Measurements from ENCODE around the gene RRP1B. TPM values are rescaled to one million over a fixed set of nuclear protein-coding genes. Genes with fewer than 3 reads are reported as not detected.

RRP1B gene
- total RNA-seq, 1 experiment from 2014 or later, result 30.7 TPM

DNA sequence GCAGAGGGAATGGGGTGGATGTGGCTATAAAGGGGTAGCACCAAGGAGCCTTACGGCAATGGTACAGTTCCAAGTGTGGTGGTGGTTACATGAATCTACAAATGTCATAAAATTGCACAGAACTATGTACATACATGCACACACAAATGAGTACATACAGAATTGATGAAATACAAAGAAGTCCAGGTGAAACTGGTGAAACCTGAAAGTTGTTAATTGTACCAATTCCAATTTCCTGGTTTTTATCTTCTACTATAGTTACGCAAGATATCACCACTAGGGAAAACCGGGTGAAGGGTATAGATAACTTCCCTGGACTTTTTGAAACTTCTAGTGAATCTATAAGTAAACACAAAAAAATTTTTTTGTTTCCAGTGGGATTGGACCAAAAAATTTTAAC, 19.0 kb upstream of the RRP1B start:
- intact Hi-C loops (cut with micrococcal nuclease; ENCODE audit: unreplicated experiment) (no loop called here), in situ Hi-C loops (cut with HindIII; ENCODE audit: low pct_unique_long_range_greater_than_20kb, low sequenced_read_pairs) (no loop called here)
- Histone ChIP-seq H3K4me3 (ENCODE audit: low read depth in 2 of 2, low read length in 2 of 2) (no peak overlapping the region), H3K4me1 (ENCODE audit: control insufficient read depth, insufficient read depth, low read length) (peaks cover 4% of the 10 kb centered on the region; the same call in 1 of the 2 replicates), H3K27me3 (ENCODE audit: control insufficient read depth, insufficient read depth, low read length) (no peaks in the 10 kb centered on the region), H3K27ac (ENCODE audit: low read length) (no peak overlapping the region; the same call in 1 of the 2 replicates), H3K36me3 (ENCODE audit: control insufficient read depth, insufficient read depth, low read length) (no peaks in the 10 kb centered on the region), H3K9me3 (ENCODE audit: control insufficient read depth, insufficient read depth, low read depth, low read length) (no peaks in the 10 kb centered on the region)
- ChIA-PET POLR2A (no interaction called here), CTCF (interaction anchor here (0.6 kb wide), 1 partner anchor 306 kb away, joined by 4 read pairs; no protein-coding TSS in a partner anchor)
- DNase-seq (ENCODE audit: low read depth, low spot score) (no peak), ATAC-seq (no peak)
- TF ChIP-seq, protein P1, sequence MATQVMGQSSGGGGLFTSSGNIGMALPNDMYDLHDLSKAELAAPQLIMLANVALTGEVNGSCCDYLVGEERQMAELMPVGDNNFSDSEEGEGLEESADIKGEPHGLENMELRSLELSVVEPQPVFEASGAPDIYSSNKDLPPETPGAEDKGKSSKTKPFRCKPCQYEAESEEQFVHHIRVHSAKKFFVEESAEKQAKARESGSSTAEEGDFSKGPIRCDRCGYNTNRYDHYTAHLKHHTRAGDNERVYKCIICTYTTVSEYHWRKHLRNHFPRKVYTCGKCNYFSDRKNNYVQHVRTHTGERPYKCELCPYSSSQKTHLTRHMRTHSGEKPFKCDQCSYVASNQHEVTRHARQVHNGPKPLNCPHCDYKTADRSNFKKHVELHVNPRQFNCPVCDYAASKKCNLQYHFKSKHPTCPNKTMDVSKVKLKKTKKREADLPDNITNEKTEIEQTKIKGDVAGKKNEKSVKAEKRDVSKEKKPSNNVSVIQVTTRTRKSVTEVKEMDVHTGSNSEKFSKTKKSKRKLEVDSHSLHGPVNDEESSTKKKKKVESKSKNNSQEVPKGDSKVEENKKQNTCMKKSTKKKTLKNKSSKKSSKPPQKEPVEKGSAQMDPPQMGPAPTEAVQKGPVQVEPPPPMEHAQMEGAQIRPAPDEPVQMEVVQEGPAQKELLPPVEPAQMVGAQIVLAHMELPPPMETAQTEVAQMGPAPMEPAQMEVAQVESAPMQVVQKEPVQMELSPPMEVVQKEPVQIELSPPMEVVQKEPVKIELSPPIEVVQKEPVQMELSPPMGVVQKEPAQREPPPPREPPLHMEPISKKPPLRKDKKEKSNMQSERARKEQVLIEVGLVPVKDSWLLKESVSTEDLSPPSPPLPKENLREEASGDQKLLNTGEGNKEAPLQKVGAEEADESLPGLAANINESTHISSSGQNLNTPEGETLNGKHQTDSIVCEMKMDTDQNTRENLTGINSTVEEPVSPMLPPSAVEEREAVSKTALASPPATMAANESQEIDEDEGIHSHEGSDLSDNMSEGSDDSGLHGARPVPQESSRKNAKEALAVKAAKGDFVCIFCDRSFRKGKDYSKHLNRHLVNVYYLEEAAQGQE (IDR thresholded peaks at IDR 0.05; ENCODE audit: insufficient read depth in 1 of 2, low read depth in 2 of 2, low read length in 1 of 2), result no peak
- TF ChIP-seq POLR2AphosphoS5 (IDR thresholded peaks at IDR 0.05; ENCODE audit: low read depth, low read length) (no peak), SIN3A (IDR thresholded peaks at IDR 0.05; ENCODE audit: borderline replicate concordance, insufficient read depth, low read depth, low read length) (no peak), TCF7L2 (IDR thresholded peaks at IDR 0.05; ENCODE audit: low read depth, low read length) (no peak)
- TF ChIP-seq, protein P2, sequence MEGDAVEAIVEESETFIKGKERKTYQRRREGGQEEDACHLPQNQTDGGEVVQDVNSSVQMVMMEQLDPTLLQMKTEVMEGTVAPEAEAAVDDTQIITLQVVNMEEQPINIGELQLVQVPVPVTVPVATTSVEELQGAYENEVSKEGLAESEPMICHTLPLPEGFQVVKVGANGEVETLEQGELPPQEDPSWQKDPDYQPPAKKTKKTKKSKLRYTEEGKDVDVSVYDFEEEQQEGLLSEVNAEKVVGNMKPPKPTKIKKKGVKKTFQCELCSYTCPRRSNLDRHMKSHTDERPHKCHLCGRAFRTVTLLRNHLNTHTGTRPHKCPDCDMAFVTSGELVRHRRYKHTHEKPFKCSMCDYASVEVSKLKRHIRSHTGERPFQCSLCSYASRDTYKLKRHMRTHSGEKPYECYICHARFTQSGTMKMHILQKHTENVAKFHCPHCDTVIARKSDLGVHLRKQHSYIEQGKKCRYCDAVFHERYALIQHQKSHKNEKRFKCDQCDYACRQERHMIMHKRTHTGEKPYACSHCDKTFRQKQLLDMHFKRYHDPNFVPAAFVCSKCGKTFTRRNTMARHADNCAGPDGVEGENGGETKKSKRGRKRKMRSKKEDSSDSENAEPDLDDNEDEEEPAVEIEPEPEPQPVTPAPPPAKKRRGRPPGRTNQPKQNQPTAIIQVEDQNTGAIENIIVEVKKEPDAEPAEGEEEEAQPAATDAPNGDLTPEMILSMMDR (IDR thresholded peaks at IDR 0.05), result no peak
- BruUV-seq (replicated peaks), result no TSS peak

DNA sequence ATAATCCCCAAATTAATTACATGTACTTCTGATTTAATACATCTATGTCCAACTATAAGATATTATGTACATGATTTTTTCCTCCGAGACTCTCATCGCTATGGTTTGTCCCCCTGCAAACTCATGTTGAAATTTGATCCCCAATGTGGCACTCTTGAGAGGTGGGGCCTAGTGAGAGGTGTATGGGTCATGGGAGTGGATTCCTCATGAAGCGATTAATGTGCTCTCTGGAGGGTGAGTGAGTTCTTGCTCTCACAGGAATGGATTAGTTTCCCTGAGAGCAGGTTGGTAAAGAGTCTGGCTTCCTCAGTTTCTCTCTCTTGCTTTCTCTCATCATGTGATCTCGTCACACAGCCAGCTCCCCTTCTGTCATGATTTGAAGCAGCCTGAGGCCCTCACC, 16.2 kb upstream of the RRP1B start:
- TF ChIP-seq TCF7L2 (IDR thresholded peaks at IDR 0.05; ENCODE audit: low read depth, low read length) (no peak), SIN3A (IDR thresholded peaks at IDR 0.05; ENCODE audit: borderline replicate concordance, insufficient read depth, low read depth, low read length) (no peak), POLR2AphosphoS5 (IDR thresholded peaks at IDR 0.05; ENCODE audit: low read depth, low read length) (no peak)
- TF ChIP-seq, protein P1 (IDR thresholded peaks at IDR 0.05; ENCODE audit: insufficient read depth in 1 of 2, low read depth in 2 of 2, low read length in 1 of 2), result no peak
- TF ChIP-seq, protein P2 (IDR thresholded peaks at IDR 0.05), result no peak

More for the DNA sequence above, 16.2 kb upstream of the RRP1B start:
- H3K27ac ChIP-seq (ENCODE audit: low read length), result no peak overlapping the region
- no TSS peak for BruUV-seq (replicated peaks)
- intact Hi-C loops (cut with micrococcal nuclease; ENCODE audit: unreplicated experiment), result no loop called here
- H3K4me3 ChIP-seq (ENCODE audit: low read depth in 2 of 2, low read length in 2 of 2), result no peak overlapping the region
- ChIA-PET POLR2A (interaction anchor here (0.6 kb wide), 1 partner anchor 328 kb away, joined by 3 read pairs; no protein-coding TSS in a partner anchor), CTCF (no interaction called here)
- H3K27me3 ChIP-seq (ENCODE audit: control insufficient read depth, insufficient read depth, low read length), result no peaks in the 10 kb centered on the region
- in situ Hi-C loops (cut with HindIII; ENCODE audit: low pct_unique_long_range_greater_than_20kb, low sequenced_read_pairs), result no loop called here
- no peak for ATAC-seq
- H3K36me3 ChIP-seq (ENCODE audit: control insufficient read depth, insufficient read depth, low read length), result no peaks in the 10 kb centered on the region
- no peaks in the 10 kb centered on the region for H3K9me3 ChIP-seq (ENCODE audit: control insufficient read depth, insufficient read depth, low read depth, low read length)
- DNase-seq (ENCODE audit: low read depth, low spot score), result no peak
- peaks cover 11% of the 10 kb centered on the region; the same call in 1 of the 2 replicates for H3K4me1 ChIP-seq (ENCODE audit: control insufficient read depth, insufficient read depth, low read length)

Data from Panc1 (cell line).